Activated CD4-positive, alpha-beta T cell treated with anti-CD3 and anti-CD28 coated beads, Interleukin-2, amount 50 U/mL, for 1 hour (primary cell): ENCODE data around the gene KIRREL3.

Experiments used
- DNase-seq: peaks from one replicate; pipeline ENCODE4 v3.0.0-alpha.2; 2020

KIRREL3 gene

DNA sequence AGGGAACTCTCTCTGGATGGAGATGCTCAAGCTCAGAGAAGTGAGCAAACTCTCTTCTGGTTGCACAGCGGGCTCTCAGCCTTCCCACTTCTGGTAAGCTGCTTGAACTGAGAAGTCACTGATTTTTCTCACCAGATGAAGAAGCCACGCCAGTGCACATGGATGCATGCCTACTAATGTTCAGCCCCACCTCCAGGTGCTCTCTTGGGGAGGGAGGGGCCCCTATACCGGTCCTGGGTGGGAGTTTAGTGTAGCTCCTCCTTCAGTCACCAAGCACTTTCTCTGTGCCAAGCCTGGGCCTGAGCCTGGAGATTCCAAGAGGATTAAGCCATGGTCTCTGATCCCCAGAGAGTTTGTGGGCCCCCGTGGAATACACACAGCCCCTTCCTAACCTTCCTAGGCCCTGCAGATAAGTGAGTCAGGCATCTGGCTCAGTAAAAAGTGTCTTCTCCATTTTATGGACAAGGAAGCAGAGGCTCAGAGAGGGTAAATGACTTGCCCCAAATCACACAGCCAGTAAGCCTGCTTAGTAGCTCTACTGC, 502.9 kb downstream of the KIRREL3 start:
- DNase-seq: no peak

GRCh38 chr11:126496576-126497337, 503.8 kb downstream of the KIRREL3 start:
- DNase-seq: no peak

DNA sequence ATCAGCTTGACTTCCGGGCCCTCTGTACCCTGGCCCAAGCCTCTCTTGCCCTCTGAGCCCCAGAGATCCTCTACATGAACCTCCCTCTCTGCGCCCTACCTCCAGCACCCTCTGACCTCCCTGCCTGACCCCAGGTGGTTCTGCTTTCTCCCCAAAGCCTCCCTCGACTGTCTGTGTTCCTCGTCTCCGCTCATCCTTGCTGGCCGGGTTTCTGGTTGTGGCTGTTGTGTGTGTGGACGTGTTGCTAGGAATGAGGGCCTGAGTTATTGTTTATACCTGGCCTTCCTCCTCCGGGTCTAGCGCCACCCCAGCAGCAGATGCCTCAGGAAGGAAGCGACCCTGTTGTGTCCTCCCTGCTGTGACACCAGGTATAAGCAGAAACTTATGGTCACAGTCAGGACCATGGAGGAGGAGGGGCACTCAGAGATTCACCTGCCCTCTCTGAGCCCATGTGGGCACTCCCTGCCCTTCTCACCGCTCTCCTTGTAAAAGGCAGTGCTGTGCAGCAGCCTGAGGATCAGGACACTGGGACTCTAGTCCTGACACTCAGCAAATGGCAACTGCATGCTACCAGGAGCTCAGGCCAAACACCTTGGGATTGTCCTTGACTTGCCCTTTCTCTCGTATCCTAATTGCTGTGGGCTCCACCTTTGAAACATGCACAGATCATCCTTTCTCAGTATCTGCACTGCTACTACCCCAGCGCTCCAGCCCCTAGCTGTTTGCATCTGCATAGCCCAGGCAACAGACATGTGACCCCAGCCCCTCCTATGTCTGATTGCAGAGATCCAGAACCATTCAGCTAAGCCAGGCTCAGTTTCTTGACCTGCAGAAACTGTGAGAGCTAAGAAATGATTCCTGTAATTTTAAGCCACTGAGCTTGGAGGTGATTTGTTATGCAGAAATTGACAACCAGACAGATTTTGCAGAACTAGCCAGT, 505.0 kb downstream of the KIRREL3 start:
- no peak for DNase-seq

DNA sequence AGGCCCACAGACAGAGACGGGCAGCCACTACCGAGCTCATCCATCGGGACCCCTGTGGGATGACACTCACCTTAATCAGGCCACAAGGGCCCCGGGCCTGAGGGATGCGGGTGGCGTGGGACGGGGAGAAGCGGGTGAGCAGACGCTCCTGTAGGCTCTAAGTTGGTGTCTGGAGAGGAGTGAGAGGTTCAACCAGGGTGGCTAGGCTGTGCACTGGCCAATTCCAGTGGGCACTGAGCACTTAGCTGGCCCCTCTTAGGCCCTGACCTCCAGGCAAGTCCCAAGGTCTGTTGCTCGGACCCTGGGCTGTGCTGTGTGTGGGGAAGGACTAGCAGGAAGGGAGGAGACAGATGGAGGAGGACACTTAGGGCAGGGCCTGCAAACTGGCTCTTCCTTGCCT, 505.7 kb downstream of the KIRREL3 start:
- no peak for DNase-seq

- no peak for DNase-seq
Measured at GRCh38 chr11:126492331-126493082, 508.1 kb downstream of the KIRREL3 start.

GRCh38 chr11:126491092-126491491, 509.5 kb downstream of the KIRREL3 start:
- no peak for DNase-seq

GRCh38 chr11:126489836-126490660, 510.5 kb downstream of the KIRREL3 start:
- DNase-seq: no peak

- DNase-seq: no peak
Measured at GRCh38 chr11:126488591-126489370, 511.8 kb downstream of the KIRREL3 start.

GRCh38 chr11:126487711-126488110, 512.9 kb downstream of the KIRREL3 start:
- DNase-seq: no peak

GRCh38 chr11:126485986-126486635, 514.5 kb downstream of the KIRREL3 start:
- DNase-seq: no peak

- DNase-seq: no peak
Measured at GRCh38 chr11:126485021-126485792, 515.4 kb downstream of the KIRREL3 start.

DNA sequence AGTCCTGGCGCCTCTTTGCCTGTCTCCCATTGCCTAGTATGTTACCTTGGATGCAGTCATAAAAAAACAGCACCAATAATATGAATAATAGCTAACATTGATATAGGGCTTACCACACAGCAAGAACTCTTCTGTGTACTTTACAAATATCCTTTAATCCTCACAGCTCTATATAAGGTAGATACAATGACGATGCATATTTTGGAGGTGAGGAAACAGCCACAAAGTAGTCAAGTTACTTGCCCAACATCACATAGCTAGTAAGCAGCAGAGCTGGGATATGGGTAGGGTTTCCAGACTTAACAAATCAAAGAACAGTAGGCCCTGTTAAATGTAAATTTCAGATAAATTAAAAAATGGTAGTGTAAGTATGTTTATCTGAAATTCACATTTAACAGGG, 516.3 kb downstream of the KIRREL3 start:
- DNase-seq: no peak

GRCh38 chr11:126483621-126484195, 516.9 kb downstream of the KIRREL3 start:
- no peak for DNase-seq

DNA sequence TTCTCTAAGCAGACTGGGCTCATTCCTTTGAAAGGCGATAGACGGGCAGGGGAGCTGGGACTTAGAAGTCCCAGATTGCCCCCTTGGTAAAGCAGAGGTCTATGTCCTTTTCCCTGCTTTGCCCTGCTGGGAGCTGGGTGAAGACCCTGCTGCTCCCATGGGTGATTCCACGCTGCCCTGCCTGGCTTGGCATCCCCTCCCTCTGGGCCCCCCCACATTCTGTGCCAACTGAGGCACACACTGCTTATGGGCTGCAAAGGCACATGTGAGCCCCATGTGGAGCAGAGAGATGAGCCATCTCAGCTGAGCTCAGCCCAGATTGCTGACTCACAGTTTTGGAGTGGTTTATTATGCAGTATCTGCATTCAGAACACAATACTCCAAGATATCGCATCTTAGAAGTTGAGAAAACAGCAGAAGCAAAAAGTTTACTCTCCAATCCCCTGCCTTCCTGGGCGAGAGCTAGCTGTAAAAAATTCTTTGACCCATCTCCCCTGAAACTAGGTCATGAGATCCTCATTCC, 517.9 kb downstream of the KIRREL3 start:
- DNase-seq: no peak

DNA sequence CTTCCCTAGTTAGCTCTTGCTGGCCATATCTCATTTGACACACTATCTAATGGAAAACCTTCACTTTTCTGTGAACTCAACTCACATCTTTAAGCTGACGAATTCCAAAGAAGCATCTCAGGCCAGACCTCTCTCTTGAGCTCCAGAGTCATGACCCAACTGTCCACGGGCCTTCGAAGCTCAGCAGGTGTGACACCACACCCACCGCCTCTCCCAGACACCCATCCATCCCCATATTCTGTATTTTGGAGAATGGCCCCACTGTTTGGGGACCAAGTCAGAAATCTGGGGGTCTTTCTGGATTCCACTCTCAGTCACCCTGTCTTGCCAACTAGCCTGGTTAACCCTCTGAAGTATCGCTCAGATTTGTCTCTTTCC, 519.3 kb downstream of the KIRREL3 start:
- DNase-seq: no peak

- peak; percentile 57 for DNase-seq
Measured at GRCh38 chr11:126480410-126481302, 519.9 kb downstream of the KIRREL3 start.

DNA sequence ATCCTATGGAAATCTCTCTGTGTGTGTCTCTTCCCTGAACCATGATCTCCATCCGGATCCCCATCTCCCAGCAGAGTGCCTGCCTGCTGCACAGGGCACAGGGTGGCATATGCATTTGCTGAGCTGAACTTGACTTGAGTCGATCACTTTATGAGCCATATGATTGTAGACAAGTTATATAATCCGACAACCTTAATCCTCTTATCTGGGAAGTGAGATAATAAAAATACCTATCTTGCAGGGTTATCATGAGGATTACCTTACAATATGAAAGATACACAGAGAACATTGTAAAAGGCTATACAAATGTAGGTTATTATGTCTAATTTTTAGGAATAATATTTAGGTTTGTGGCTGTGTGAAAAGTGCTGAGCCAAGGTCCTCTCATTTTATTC, 520.6 kb downstream of the KIRREL3 start:
- DNase-seq: no peak
